ENCODE results near the gene KRTAP9-4. TPM values are rescaled to one million over a fixed set of nuclear protein-coding genes. Genes with fewer than 3 reads are reported as not detected.
"Not testable (repeated sequence)": the region's sequence is repeated elsewhere in the genome, so short reads cannot be mapped to it uniquely, and the experiment has no call there.

The KRTAP9-4 gene
- total RNA-seq, 2 donors from 2014 or later, result not detected

DNA sequence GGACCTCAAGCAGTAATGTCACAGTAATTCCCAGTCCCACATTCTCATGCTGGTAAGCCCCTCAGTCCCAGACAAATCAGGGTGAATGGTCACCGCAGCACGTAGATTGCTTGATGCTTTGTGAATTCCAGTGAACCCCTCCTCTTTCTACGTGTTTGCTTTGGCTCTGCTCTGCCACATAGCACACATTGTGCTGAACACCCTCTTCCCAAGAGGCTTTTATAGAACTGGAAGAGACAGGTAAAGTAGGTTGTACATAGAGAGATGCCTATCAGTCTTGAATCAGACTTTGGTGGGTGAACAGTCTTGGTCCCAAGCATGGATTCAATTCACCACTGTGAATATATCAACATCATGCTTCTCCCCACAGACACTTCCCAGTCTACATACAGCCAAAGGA, 15.1 kb downstream of the KRTAP9-4 start:
- no peak overlapping the region for H3K4me3 ChIP-seq
- H3K9me3 ChIP-seq, result no peaks in the 10 kb centered on the region
- H3K27ac ChIP-seq, result no peak overlapping the region
- 40% methylated on average over 3 of the region's 3 CpGs for WGBS
- intact Hi-C loops (cut with DNase I), result no loop called here
- H3K27me3 ChIP-seq (replicated peaks; ENCODE audit: insufficient read depth), result no peaks in the 10 kb centered on the region
- no peak for DNase-seq (ENCODE audit: low spot score)
- TF ChIP-seq POLR2A (IDR thresholded peaks at IDR 0.05), result no peak
- peak; percentile 51 for TF ChIP-seq POLR2AphosphoS5 (IDR thresholded peaks at IDR 0.05)
- no peaks in the 10 kb centered on the region for H3K4me1 ChIP-seq (replicated peaks)
- no peaks in the 10 kb centered on the region for H3K36me3 ChIP-seq

DNA sequence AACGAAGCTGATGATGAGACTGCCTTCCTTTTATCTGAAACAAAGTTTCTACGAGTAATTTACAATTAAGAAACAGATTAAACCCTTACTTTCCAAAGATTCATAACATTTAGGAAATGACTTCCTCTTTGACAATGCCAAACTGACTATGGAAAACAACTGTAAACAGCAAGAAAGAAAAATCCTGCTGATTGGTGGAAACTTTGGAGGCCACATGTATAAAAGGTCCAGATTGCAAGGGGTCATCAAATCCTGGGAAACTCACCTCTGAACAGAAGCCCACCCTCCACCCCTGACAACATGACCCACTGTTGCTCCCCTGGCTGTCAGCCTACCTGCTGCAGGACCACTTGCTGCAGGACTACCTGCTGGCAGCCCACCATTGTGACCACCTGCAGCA, 15.6 kb downstream of the KRTAP9-4 start, which contains the start of gene KRTAP9-6:
Gene KRTAP9-6 (plus strand): TSS at position 301 of the 400 bp plus-strand sequence. CDS start 0 bp downstream, at position 301.
- no peak for DNase-seq (ENCODE audit: low spot score)
- intact Hi-C loops (cut with DNase I), result no loop called here

GRCh38 chr17:41267711-41268110, 18.2 kb downstream of the KRTAP9-4 start:
- intact Hi-C loops (cut with DNase I), result no loop called here
- no peaks in the 10 kb centered on the region for H3K9me3 ChIP-seq
- H3K27ac ChIP-seq, result no peak overlapping the region
- H3K36me3 ChIP-seq, result no peaks in the 10 kb centered on the region
- no CpG with 5 or more reads among the region's 3 CpGs for WGBS
- no peak for TF ChIP-seq POLR2AphosphoS5 (IDR thresholded peaks at IDR 0.05)
- no peak for TF ChIP-seq POLR2A (IDR thresholded peaks at IDR 0.05)
- no peak for TF ChIP-seq CTCF (IDR thresholded peaks at IDR 0.05)
- H3K4me1 ChIP-seq (replicated peaks), result no peaks in the 10 kb centered on the region
- H3K4me3 ChIP-seq, result no peak overlapping the region
- no peaks in the 10 kb centered on the region for H3K27me3 ChIP-seq (replicated peaks; ENCODE audit: insufficient read depth)
- DNase-seq (ENCODE audit: low spot score), result no peak

More for the DNA sequence above, 15.6 kb downstream of the KRTAP9-4 start, which contains the start of gene KRTAP9-6:
- Histone ChIP-seq H3K4me3 (no peak within 1 kb of the TSS), H3K27ac (no peak within 1 kb of the TSS), H3K9me3 (no peaks in the 10 kb centered on the region), H3K4me1 (replicated peaks) (no peaks in the 10 kb centered on the region), H3K27me3 (replicated peaks; ENCODE audit: insufficient read depth) (no peaks in the 10 kb centered on the region), H3K36me3 (no peaks in the 10 kb centered on the region)
- WGBS, result 31% methylated on average over 2 of the region's 2 CpGs
- TF ChIP-seq POLR2A (IDR thresholded peaks at IDR 0.05) (no peak), CTCF (IDR thresholded peaks at IDR 0.05) (no peak), POLR2AphosphoS5 (IDR thresholded peaks at IDR 0.05) (no peak)

GRCh38 chr17:41271323-41271722, 21.8 kb downstream of the KRTAP9-4 start:
- H3K36me3 ChIP-seq; intact Hi-C loops (cut with DNase I); H3K4me1 ChIP-seq (replicated peaks); H3K27ac ChIP-seq; H3K27me3 ChIP-seq (replicated peaks; ENCODE audit: insufficient read depth); H3K9me3 ChIP-seq; DNase-seq (ENCODE audit: low spot score); H3K4me3 ChIP-seq: not testable (repeated sequence)
- no CpG with 5 or more reads among the region's 1 CpG for WGBS

DNA sequence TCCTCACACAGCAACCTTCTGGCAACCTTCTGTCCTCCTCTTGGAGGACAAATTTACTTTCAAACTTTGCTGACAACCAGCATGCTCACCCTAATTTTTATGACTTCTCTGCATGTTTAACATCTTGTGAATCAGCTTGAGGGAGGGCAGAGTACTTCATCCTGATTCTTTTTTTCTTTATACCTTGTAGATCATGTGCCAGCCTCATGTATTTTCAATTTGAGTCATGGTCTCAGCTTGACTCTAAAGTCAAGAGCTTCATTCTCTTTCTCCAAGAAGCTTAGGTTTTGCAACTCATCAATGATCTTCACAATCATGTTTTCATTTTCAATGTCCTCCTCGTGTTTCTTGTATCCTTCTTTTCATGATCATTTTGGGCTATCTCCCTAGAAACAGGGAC, 22.4 kb downstream of the KRTAP9-4 start:
- H3K36me3 ChIP-seq, result no peaks in the 10 kb centered on the region
- H3K27ac ChIP-seq, result no peak overlapping the region
- H3K9me3 ChIP-seq, result no peaks in the 10 kb centered on the region
- no peaks in the 10 kb centered on the region for H3K4me1 ChIP-seq (replicated peaks)
- no peak overlapping the region for H3K4me3 ChIP-seq
- intact Hi-C loops (cut with DNase I), result no loop called here
- no peaks in the 10 kb centered on the region for H3K27me3 ChIP-seq (replicated peaks; ENCODE audit: insufficient read depth)
- no peak for TF ChIP-seq POLR2A (IDR thresholded peaks at IDR 0.05)
- no peak for TF ChIP-seq CTCF (IDR thresholded peaks at IDR 0.05)
- TF ChIP-seq POLR2AphosphoS5 (IDR thresholded peaks at IDR 0.05), result no peak
- no peak for DNase-seq (ENCODE audit: low spot score)
- WGBS, result no CpG with 5 or more reads among the region's 1 CpG

DNA sequence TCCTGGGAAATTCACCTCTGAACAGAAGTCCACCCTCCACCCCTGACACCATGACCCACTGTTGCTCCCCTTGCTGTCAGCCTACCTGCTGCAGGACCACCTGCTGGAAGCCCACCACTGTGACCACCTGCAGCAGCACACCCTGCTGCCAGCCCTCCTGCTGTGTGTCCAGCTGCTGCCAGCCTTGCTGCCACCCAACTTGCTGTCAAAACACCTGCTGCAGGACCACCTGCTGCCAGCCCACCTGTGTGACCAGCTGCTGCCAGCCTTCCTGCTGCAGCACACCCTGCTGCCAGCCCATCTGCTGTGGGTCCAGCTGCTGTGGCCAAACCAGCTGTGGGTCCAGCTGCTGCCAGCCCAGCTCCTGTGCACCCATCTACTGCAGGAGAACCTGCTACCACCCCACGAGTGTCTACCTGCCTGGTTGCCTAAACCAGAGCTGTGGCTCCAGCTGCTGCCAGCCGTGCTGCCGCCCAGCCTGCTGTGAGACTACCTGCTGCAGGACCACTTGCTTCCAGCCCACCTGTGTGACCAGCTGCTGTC, 26.2 kb downstream of the KRTAP9-4 start, which contains the start of gene KRTAP9-7:
Gene KRTAP9-7 (plus strand): TSS at position 51 of the 543 bp plus-strand sequence. CDS start 0 bp downstream, at position 51.
- H3K36me3 ChIP-seq; H3K27me3 ChIP-seq (replicated peaks; ENCODE audit: insufficient read depth); H3K4me3 ChIP-seq; H3K4me1 ChIP-seq (replicated peaks); H3K9me3 ChIP-seq; intact Hi-C loops (cut with DNase I); DNase-seq (ENCODE audit: low spot score); H3K27ac ChIP-seq: not testable (repeated sequence)
- 73% methylated on average over 3 of the region's 3 CpGs for WGBS
